ENCODE data around the gene ZNF397. TPM values are rescaled to one million over a fixed set of nuclear protein-coding genes. Genes with fewer than 3 reads are reported as not detected.

The ZNF397 gene
- total RNA-seq, 1 experiment from 2014 or later = 1.5 TPM

DNA sequence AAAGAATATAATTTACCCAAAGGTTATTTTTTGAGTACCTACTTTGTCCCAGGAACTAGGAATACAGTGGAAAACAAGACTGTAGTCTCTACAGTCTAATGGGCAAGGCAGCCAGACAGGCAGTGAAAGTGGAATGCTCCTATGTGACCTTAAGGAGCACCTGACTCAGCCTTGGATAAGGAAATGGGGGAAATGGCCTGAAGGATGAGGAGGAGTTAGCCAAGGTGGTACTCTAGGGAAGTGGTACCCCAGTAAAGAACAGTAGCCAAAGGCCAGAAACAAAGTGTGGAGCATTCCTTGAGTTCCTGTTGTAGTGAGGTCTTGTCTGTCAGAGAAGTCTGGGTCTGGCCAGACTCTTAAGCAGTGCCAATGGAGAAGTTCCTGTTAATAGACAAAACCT lies 6.0 kb downstream of the ZNF397 start:
- no peak for TF ChIP-seq EZH2phosphoT487 (IDR thresholded peaks at IDR 0.05; ENCODE audit: borderline replicate concordance, low read length)
- no peak for TF ChIP-seq EZH2 (IDR thresholded peaks at IDR 0.05; ENCODE audit: low read length, unreplicated experiment)
- TF ChIP-seq, protein P1, sequence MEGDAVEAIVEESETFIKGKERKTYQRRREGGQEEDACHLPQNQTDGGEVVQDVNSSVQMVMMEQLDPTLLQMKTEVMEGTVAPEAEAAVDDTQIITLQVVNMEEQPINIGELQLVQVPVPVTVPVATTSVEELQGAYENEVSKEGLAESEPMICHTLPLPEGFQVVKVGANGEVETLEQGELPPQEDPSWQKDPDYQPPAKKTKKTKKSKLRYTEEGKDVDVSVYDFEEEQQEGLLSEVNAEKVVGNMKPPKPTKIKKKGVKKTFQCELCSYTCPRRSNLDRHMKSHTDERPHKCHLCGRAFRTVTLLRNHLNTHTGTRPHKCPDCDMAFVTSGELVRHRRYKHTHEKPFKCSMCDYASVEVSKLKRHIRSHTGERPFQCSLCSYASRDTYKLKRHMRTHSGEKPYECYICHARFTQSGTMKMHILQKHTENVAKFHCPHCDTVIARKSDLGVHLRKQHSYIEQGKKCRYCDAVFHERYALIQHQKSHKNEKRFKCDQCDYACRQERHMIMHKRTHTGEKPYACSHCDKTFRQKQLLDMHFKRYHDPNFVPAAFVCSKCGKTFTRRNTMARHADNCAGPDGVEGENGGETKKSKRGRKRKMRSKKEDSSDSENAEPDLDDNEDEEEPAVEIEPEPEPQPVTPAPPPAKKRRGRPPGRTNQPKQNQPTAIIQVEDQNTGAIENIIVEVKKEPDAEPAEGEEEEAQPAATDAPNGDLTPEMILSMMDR (conservative IDR thresholded peaks at IDR 0.05; ENCODE audit: low read depth, low read length) = no peak
- DNase-seq (no peak), ATAC-seq (no peak)
- Histone ChIP-seq H3K4me1 (ENCODE audit: insufficient read depth, low read length) (no peaks in the 10 kb centered on the region), H3K27me3 (ENCODE audit: low read length) (no peaks in the 10 kb centered on the region), H3K9ac (ENCODE audit: low read length) (no peak overlapping the region), H4K20me1 (ENCODE audit: low read length) (no peaks in the 10 kb centered on the region), H2AFZ (ENCODE audit: low read length) (no peak overlapping the region), H3K9me2 (replicated peaks; ENCODE audit: low read length) (no peaks in the 10 kb centered on the region), H3K4me2 (ENCODE audit: low read length) (no peak overlapping the region), H3K36me3 (ENCODE audit: low read depth, low read length) (peaks cover 22% of the 10 kb centered on the region), H3K79me2 (ENCODE audit: low read length) (no peaks in the 10 kb centered on the region), H3K4me3 (ENCODE audit: low read length) (no peak overlapping the region), H3F3A (ENCODE audit: low read length, unreplicated experiment) (no peaks in the 10 kb centered on the region), H3K27ac (ENCODE audit: low read length) (no peak overlapping the region), H3K9me3 (ENCODE audit: low read length) (no peaks in the 10 kb centered on the region)
- CTCF ChIA-PET = no interaction called here
- POLR2A ChIA-PET (ENCODE audit: unreplicated experiment) = no interaction called here
- no TSS peak for BruUV-seq (replicated peaks)
- intact Hi-C loops (cut with micrococcal nuclease) = no loop called here

DNA sequence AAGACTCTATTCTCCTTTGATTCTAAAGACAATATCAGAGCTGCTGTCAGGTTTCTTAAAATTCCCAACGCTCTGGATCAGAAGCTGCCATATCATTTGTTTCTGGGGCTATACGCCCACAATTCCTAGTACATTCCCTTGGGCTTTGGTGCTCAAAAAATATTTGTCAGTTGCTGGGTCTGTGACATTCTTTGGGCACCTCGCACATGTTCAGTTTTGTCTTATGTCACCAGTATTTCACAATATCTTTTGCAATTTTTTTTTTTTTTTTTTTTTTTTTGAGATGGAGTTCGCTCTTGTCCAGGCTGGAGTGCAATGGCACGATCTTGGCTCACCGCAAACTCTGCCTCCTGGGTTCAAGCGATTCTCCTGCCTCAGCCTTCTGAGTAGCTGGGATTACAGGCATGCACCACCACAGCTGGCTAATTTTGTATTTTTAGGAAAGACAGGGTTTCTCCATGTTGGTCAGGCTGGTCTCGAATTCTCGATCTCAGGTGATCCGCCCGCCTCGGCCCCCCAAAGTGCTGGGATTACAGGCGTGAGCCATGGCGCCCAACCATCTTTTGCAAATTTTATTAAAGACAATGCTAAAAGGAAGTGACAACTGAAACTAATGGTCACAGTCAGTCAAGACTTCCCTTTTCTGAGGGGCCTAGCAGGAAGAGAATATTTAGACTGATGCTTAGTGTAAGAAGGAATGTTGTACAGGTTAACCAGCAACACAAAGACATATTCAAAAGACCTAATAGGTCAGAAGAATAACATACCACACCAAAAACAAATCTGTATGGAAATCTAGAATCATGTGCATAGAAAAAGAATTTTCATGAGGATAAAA lies 6.8 kb downstream of the ZNF397 start:
- H3K36me3 ChIP-seq (ENCODE audit: low read depth, low read length) = peaks cover 22% of the 10 kb centered on the region
- intact Hi-C loops (cut with micrococcal nuclease) = no loop called here
- H3K27ac ChIP-seq (ENCODE audit: low read length) = no peak overlapping the region
- H3K9me3 ChIP-seq (ENCODE audit: low read length) = no peaks in the 10 kb centered on the region
- no peaks in the 10 kb centered on the region for H3K79me2 ChIP-seq (ENCODE audit: low read length)
- DNase-seq (no peak), ATAC-seq (no peak)
- no peaks in the 10 kb centered on the region for H3K4me1 ChIP-seq (ENCODE audit: insufficient read depth, low read length)
- H4K20me1 ChIP-seq (ENCODE audit: low read length) = no peaks in the 10 kb centered on the region
- no peak overlapping the region for H3K4me3 ChIP-seq (ENCODE audit: low read length)
- no peaks in the 10 kb centered on the region for H3F3A ChIP-seq (ENCODE audit: low read length, unreplicated experiment)
- H3K4me2 ChIP-seq (ENCODE audit: low read length) = no peak overlapping the region
- TF ChIP-seq EZH2phosphoT487 (IDR thresholded peaks at IDR 0.05; ENCODE audit: borderline replicate concordance, low read length) (no peak), EZH2 (IDR thresholded peaks at IDR 0.05; ENCODE audit: low read length, unreplicated experiment) (no peak)
- TF ChIP-seq, protein P1 (conservative IDR thresholded peaks at IDR 0.05; ENCODE audit: low read depth, low read length) = no peak
- H3K9ac ChIP-seq (ENCODE audit: low read length) = no peak overlapping the region
- no peaks in the 10 kb centered on the region for H3K9me2 ChIP-seq (replicated peaks; ENCODE audit: low read length)
- POLR2A ChIA-PET (ENCODE audit: unreplicated experiment) = no interaction called here
- no peak overlapping the region for H2AFZ ChIP-seq (ENCODE audit: low read length)
- no TSS peak for BruUV-seq (replicated peaks)
- CTCF ChIA-PET = no interaction called here
- no peaks in the 10 kb centered on the region for H3K27me3 ChIP-seq (ENCODE audit: low read length)

DNA sequence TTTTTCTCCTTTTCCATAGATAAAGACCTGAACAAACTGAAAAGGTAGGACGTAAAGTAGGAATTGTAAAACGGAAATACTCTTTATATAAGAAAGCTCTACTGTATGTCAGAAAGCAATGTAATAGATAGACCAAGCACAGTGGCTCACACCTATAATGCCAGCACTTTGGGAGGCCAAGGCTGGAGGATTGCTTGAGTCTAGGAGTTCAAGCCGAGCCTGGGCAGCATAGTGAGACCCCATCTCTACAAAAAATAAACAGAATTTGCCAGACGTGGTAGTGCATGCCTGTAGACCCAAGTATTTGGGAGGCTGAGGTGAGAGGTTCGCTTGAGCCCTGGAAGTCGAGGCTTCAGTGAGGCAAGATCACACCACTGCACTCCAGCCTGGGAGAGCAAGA lies 7.6 kb downstream of the ZNF397 start:
- H3K36me3 ChIP-seq (ENCODE audit: low read depth, low read length) = peaks cover 17% of the 10 kb centered on the region

More for the DNA sequence above, 7.6 kb downstream of the ZNF397 start:
- ChIA-PET POLR2A (ENCODE audit: unreplicated experiment) (no interaction called here), CTCF (no interaction called here)
- no peak overlapping the region for H3K9ac ChIP-seq (ENCODE audit: low read length)
- no peak for DNase-seq
- ATAC-seq = no peak
- H3K79me2 ChIP-seq (ENCODE audit: low read length) = no peaks in the 10 kb centered on the region
- BruUV-seq (replicated peaks) = no TSS peak
- H3K4me2 ChIP-seq (ENCODE audit: low read length) = no peak overlapping the region
- H3F3A ChIP-seq (ENCODE audit: low read length, unreplicated experiment) = no peaks in the 10 kb centered on the region
- H3K27me3 ChIP-seq (ENCODE audit: low read length) = no peaks in the 10 kb centered on the region
- H3K27ac ChIP-seq (ENCODE audit: low read length) = no peak overlapping the region
- no peaks in the 10 kb centered on the region for H3K9me3 ChIP-seq (ENCODE audit: low read length)
- no peaks in the 10 kb centered on the region for H3K4me1 ChIP-seq (ENCODE audit: insufficient read depth, low read length)
- H2AFZ ChIP-seq (ENCODE audit: low read length) = no peak overlapping the region
- no peak for TF ChIP-seq EZH2phosphoT487 (IDR thresholded peaks at IDR 0.05; ENCODE audit: borderline replicate concordance, low read length)
- TF ChIP-seq EZH2 (IDR thresholded peaks at IDR 0.05; ENCODE audit: low read length, unreplicated experiment) = no peak
- TF ChIP-seq, protein P1 (conservative IDR thresholded peaks at IDR 0.05; ENCODE audit: low read depth, low read length) = no peak
- H4K20me1 ChIP-seq (ENCODE audit: low read length) = no peaks in the 10 kb centered on the region
- no peak overlapping the region for H3K4me3 ChIP-seq (ENCODE audit: low read length)
- intact Hi-C loops (cut with micrococcal nuclease) = no loop called here
- H3K9me2 ChIP-seq (replicated peaks; ENCODE audit: low read length) = no peaks in the 10 kb centered on the region

Measured in PC-3 (cell line).